Prostate gland (tissue), 2 donors: ENCODE results near the gene ANO3.

Experiments
- POLR2A ChIP-seq: fragments of 450-650 bp; IDR thresholded peaks from one replicate; pipeline ENCODE4 v1.6.1; 2016; ENCODE audit warnings: antibody characterized with exemption, mild to moderate bottlenecking
- TF ChIP-seq, protein P1 (sequence below), 4 experiments: fragments of 200-600 bp in 2 of 4; fragments of 450-650 bp in 2 of 4; sonication (generic) in 2 of 4; IDR thresholded peaks; 1 replicate in 3 of 4; 2 replicates in 1 of 4; pipeline ENCODE4 v1.5.1; 2016 to 2019; ENCODE audit warnings: antibody characterized with exemption in 4 of 4, mild to moderate bottlenecking in 2 of 4, moderate library complexity in 2 of 4

DNA sequence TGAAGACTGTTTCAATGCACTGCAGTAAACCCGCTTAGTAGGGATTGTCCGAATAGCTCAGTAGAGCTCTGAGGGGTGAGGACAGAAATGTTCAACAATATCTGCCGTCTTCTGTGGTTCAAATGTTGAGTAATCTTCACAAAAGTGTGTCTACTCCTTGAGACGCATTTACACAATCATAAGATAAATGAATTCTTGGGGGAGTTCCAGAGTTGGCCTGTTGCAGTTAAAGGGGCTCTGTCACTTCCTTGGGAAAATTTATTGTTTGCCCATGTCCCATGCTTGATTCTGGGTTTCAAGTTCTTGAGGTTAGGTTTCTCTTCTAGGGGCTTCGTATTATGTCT, 614 bp downstream of the ANO3 start:
- TF ChIP-seq, protein P1, sequence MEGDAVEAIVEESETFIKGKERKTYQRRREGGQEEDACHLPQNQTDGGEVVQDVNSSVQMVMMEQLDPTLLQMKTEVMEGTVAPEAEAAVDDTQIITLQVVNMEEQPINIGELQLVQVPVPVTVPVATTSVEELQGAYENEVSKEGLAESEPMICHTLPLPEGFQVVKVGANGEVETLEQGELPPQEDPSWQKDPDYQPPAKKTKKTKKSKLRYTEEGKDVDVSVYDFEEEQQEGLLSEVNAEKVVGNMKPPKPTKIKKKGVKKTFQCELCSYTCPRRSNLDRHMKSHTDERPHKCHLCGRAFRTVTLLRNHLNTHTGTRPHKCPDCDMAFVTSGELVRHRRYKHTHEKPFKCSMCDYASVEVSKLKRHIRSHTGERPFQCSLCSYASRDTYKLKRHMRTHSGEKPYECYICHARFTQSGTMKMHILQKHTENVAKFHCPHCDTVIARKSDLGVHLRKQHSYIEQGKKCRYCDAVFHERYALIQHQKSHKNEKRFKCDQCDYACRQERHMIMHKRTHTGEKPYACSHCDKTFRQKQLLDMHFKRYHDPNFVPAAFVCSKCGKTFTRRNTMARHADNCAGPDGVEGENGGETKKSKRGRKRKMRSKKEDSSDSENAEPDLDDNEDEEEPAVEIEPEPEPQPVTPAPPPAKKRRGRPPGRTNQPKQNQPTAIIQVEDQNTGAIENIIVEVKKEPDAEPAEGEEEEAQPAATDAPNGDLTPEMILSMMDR (IDR thresholded peaks at IDR 0.05), result no peak
- TF ChIP-seq POLR2A, result no peak
